Panc1 (cell line): ENCODE data around the gene LRP1B.

ENCODE experiments used
- CTCF ChIP-seq: fragments of 450-650 bp; IDR thresholded peaks from 2 replicates; pipeline ENCODE4 v1.5.1; 2017; ENCODE audit warnings: mild to moderate bottlenecking
- POLR2AphosphoS5 ChIP-seq: IDR thresholded peaks from 2 replicates; pipeline ENCODE4 v1.6.1; 2012; ENCODE audit warnings: mild to moderate bottlenecking, low read depth, low read length, moderate library complexity
- REST ChIP-seq, 2 experiments: IDR thresholded peaks; 2 replicates each; pipeline ENCODE4 v1.6.1; 2011 to 2012; ENCODE audit warnings: low read depth in 2 of 2, control low read depth in 1 of 2, low read length in 1 of 2, mild to moderate bottlenecking in 1 of 2, moderate library complexity in 1 of 2; ENCODE audit not compliant: insufficient read depth in 1 of 2
- SIN3A ChIP-seq: IDR thresholded peaks from 2 replicates; pipeline ENCODE4 v1.6.1; 2012; ENCODE audit warnings: low read depth, mild to moderate bottlenecking, low read length, moderate library complexity, borderline replicate concordance; ENCODE audit not compliant: insufficient read depth

GRCh38 chr2:141187075-141187439 is 943.8 kb downstream of the LRP1B start:
- TF ChIP-seq CTCF (no peak), SIN3A (no peak), POLR2AphosphoS5 (no peak), REST (IDR thresholded peaks at IDR 0.05; ENCODE audit: insufficient read depth in 1 of 2, low read depth in 2 of 2, low read length in 1 of 2) (no peak)
